ENCODE measurements around the gene DUT.

DNA sequence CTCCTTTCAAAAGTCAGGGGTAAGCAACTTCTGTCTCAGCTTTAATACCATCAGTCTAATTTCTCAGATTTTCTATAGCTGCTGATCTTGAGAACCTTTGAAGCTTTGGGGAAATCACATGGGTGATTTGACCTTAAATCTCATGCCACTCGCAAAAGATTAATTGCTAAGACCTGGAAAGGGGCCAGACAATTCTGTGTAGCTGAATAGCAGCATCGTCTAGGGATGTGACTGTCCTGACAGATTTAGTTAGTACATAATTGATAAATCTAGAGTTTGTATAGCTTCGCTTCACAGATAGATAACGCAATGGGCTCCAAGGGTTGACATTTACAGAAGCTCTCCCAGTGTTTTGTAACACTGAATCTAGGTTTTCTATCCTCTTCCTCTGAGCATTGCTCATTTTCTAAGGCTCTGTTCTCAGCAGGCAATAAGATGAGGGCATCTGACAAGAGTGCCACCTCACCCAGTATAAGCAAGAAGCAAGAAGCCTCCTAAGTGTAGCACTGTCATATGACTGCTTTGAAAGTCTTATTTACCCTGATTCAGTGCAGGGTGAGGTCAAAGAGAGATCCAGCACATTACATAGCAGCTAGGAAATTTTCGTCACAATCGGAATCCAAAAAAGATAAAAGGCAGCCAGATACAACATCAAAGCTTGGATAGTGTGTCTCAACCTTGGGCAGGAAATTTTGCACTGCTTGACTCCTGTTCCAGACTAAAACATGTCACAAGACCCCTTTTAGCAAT lies 47.7 kb upstream of the DUT start:
- TF ChIP-seq HDGF (IDR thresholded peaks at IDR 0.05; ENCODE audit: borderline replicate concordance), result no peak
- no peak for TF ChIP-seq FOXM1 (IDR thresholded peaks at IDR 0.05; ENCODE audit: borderline replicate concordance)
- no peak for TF ChIP-seq NFRKB (IDR thresholded peaks at IDR 0.05)
- no peak for TF ChIP-seq LEF1 (IDR thresholded peaks at IDR 0.05; ENCODE audit: borderline replicate concordance)
- TF ChIP-seq, protein P1, sequence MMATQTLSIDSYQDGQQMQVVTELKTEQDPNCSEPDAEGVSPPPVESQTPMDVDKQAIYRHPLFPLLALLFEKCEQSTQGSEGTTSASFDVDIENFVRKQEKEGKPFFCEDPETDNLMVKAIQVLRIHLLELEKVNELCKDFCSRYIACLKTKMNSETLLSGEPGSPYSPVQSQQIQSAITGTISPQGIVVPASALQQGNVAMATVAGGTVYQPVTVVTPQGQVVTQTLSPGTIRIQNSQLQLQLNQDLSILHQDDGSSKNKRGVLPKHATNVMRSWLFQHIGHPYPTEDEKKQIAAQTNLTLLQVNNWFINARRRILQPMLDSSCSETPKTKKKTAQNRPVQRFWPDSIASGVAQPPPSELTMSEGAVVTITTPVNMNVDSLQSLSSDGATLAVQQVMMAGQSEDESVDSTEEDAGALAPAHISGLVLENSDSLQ (IDR thresholded peaks at IDR 0.05), result no peak
- TF ChIP-seq SUZ12 (IDR thresholded peaks at IDR 0.05), result no peak
- no peak for TF ChIP-seq TARDBP (IDR thresholded peaks at IDR 0.05)
- no peak for TF ChIP-seq BHLHE40 (IDR thresholded peaks at IDR 0.05; ENCODE audit: borderline replicate concordance)
- no peak for TF ChIP-seq L3MBTL2 (conservative IDR thresholded peaks at IDR 0.05)
